ENCODE data around the gene FAM135A. TPM values are rescaled to one million over a fixed set of nuclear protein-coding genes. Genes with fewer than 3 reads are reported as not detected.
A peak's percentile ranks its signal among the peaks of the same experiment; 100 is the strongest.

Gene FAM135A
- total and polyA plus RNA-seq, 2 of the 13 experiments (the other 11 are each of a cell fraction or from before 2014, with no cell fraction given): 26.9 to 31.5 TPM

- TF ChIP-seq EP300 (IDR thresholded peaks at IDR 0.05; ENCODE audit: low read depth in 2 of 2, low read length in 2 of 2): peak in 1 of 2 experiments; percentile 19; a peak in 1 of 4 replicates
- no peak for TF ChIP-seq EP300 (CRISPR knock-in tag; IDR thresholded peaks at IDR 0.05; ENCODE audit: borderline replicate concordance)
- peak; percentile 28; the same call in 1 of the 2 replicates for TF ChIP-seq MEF2D (CRISPR knock-in tag; IDR thresholded peaks at IDR 0.05)
- peak; percentile 89 for TF ChIP-seq GFI1 (CRISPR knock-in tag; IDR thresholded peaks at IDR 0.05; ENCODE audit: borderline replicate concordance)
- TF ChIP-seq IKZF5 (CRISPR knock-in tag; IDR thresholded peaks at IDR 0.05): peak; percentile 67
- TF ChIP-seq ZNF746 (CRISPR knock-in tag; IDR thresholded peaks at IDR 0.05): peak; percentile 28; the same call in 1 of the 2 replicates
- TF ChIP-seq ZNF547 (CRISPR knock-in tag; IDR thresholded peaks at IDR 0.05): no peak
- peak; percentile 69 for TF ChIP-seq SPEN (CRISPR knock-in tag; IDR thresholded peaks at IDR 0.05; ENCODE audit: low read depth)
- TF ChIP-seq ZBTB39 (CRISPR knock-in tag; IDR thresholded peaks at IDR 0.05): no peak
- peak; percentile 66 for TF ChIP-seq PRDM10 (CRISPR knock-in tag; IDR thresholded peaks at IDR 0.05; ENCODE audit: low read depth)
- peak; percentile 82 for TF ChIP-seq ZFY (CRISPR knock-in tag; IDR thresholded peaks at IDR 0.05)
- 0 out of 2 replicates have a peak, but pooled peaks have one; percentile 42 for TF ChIP-seq ZNF567 (CRISPR knock-in tag; IDR thresholded peaks at IDR 0.05; ENCODE audit: borderline replicate concordance)
- TF ChIP-seq HMG20B (CRISPR knock-in tag; conservative IDR thresholded peaks at IDR 0.05): 0 out of 2 replicates have a peak, but pooled peaks have one; percentile 52
- TF ChIP-seq RBFOX2 (IDR thresholded peaks at IDR 0.05; ENCODE audit: low read depth, low read length): peak; percentile 91
- peak in 1 of 2 experiments; percentile 37; a peak in 1 of 4 replicates for TF ChIP-seq REST (IDR thresholded peaks at IDR 0.05; ENCODE audit: borderline replicate concordance in 1 of 2, low read depth in 1 of 2, low read length in 2 of 2)
Observed at GRCh38 chr6:70413114-70413991, at the start of gene FAM135A (continued).
